ENCODE measurements around the gene DGKI.

DGKI gene

DNA sequence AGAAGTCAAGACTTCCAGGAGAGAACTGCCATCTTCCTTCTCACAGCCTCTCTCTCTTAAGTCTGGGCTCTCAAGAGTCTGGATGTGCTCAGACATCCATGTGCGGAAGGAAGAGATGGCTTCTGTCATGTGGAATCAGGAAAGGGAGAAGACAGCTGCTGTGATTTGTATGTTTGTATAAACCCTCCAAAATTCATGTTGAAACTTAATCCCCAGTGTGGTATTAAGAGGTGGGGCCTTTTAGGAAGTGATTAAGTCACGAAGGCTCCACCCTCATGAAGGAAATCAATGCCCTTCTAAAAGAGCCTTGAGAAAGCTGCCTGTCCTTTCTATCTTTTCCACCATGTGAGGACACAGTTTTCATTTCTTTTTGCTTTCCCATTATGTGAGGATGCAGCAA, 429.3 kb downstream of the DGKI start:
- Histone ChIP-seq H3K79me2 (ENCODE audit: insufficient read depth, low read length) (no peaks in the 10 kb centered on the region), H3K9me2 (ENCODE audit: low read depth, low read length) (no peaks in the 10 kb centered on the region), H3K4me2 (ENCODE audit: low read length) (no peak overlapping the region), H3K9me3 (ENCODE audit: low read length) (no peaks in the 10 kb centered on the region), H4K20me1 (ENCODE audit: insufficient read depth, low read length) (no peaks in the 10 kb centered on the region), H3K27ac (ENCODE audit: low read depth, low read length, poor library complexity, severe bottlenecking) (no peak overlapping the region), H3K36me3 (ENCODE audit: insufficient read depth, low read length) (no peaks in the 10 kb centered on the region), H3K4me1 (ENCODE audit: insufficient read depth, low read length, severe bottlenecking) (no peaks in the 10 kb centered on the region), H2AFZ (ENCODE audit: low read length) (no peak overlapping the region), H3F3A (ENCODE audit: insufficient read depth, low read length) (no peaks in the 10 kb centered on the region), H3K27me3 (ENCODE audit: insufficient read depth, low read length) (no peaks in the 10 kb centered on the region), H3K9ac (ENCODE audit: low read length) (no peak overlapping the region), H3K4me3 (ENCODE audit: low read depth, low read length, poor library complexity, severe bottlenecking) (no peak overlapping the region)
- TF ChIP-seq, protein P1, sequence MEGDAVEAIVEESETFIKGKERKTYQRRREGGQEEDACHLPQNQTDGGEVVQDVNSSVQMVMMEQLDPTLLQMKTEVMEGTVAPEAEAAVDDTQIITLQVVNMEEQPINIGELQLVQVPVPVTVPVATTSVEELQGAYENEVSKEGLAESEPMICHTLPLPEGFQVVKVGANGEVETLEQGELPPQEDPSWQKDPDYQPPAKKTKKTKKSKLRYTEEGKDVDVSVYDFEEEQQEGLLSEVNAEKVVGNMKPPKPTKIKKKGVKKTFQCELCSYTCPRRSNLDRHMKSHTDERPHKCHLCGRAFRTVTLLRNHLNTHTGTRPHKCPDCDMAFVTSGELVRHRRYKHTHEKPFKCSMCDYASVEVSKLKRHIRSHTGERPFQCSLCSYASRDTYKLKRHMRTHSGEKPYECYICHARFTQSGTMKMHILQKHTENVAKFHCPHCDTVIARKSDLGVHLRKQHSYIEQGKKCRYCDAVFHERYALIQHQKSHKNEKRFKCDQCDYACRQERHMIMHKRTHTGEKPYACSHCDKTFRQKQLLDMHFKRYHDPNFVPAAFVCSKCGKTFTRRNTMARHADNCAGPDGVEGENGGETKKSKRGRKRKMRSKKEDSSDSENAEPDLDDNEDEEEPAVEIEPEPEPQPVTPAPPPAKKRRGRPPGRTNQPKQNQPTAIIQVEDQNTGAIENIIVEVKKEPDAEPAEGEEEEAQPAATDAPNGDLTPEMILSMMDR (IDR thresholded peaks at IDR 0.05; ENCODE audit: low read length): no peak
- no peak for TF ChIP-seq EZH2 (IDR thresholded peaks at IDR 0.05; ENCODE audit: borderline replicate concordance, low read length)

DNA sequence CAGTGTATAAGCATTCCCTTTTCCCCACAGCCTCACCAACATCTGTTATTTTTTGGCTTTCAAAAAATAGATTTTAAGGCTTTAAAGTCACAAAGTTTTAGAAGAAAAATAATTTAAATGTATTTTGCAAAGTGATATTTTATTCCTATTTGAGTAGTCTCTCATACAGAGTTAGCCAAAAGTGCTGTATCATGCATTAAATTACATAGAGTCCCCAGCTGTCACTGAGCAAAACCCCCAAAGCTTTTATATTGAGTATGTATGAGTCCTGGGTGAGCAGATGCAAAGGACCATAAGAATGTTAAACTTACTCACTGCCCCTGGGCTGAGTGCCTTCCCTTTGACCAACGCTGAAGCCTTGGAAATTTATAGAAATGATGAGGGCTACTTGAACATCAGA, 432.9 kb downstream of the DGKI start:
- Histone ChIP-seq H3K36me3 (ENCODE audit: insufficient read depth, low read length) (no peaks in the 10 kb centered on the region), H3F3A (ENCODE audit: insufficient read depth, low read length) (no peaks in the 10 kb centered on the region), H3K9me3 (ENCODE audit: low read length) (no peaks in the 10 kb centered on the region), H3K4me3 (ENCODE audit: low read depth, low read length, poor library complexity, severe bottlenecking) (no peak overlapping the region), H3K4me1 (ENCODE audit: insufficient read depth, low read length, severe bottlenecking) (no peaks in the 10 kb centered on the region), H3K27me3 (ENCODE audit: insufficient read depth, low read length) (no peaks in the 10 kb centered on the region), H3K27ac (ENCODE audit: low read depth, low read length, poor library complexity, severe bottlenecking) (no peak overlapping the region), H3K9me2 (ENCODE audit: low read depth, low read length) (no peaks in the 10 kb centered on the region), H2AFZ (ENCODE audit: low read length) (no peak overlapping the region), H4K20me1 (ENCODE audit: insufficient read depth, low read length) (no peaks in the 10 kb centered on the region), H3K4me2 (ENCODE audit: low read length) (no peak overlapping the region), H3K79me2 (ENCODE audit: insufficient read depth, low read length) (no peaks in the 10 kb centered on the region), H3K9ac (ENCODE audit: low read length) (no peak overlapping the region)
- TF ChIP-seq EZH2 (IDR thresholded peaks at IDR 0.05; ENCODE audit: borderline replicate concordance, low read length): no peak
- TF ChIP-seq, protein P1 (IDR thresholded peaks at IDR 0.05; ENCODE audit: low read length): no peak

DNA sequence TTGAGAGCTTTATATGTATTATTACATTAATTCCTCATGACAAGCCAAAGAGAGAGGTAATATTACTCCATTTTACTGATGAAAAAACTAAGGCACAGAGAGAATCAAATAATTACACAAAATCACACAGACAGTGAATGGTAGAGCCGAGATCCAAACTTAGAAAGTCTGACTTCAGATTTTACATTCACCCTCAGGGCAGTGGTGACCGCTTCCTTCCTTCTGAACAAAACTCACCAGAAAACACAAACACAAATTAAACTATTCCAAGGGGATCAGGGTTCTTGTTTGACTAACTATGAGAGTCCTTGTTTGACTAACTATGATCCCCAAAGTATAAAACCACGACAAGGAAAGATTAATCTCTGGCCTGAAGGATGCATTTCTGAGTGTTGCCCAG, 435.3 kb downstream of the DGKI start:
- H3K9me3 ChIP-seq (ENCODE audit: low read length): no peaks in the 10 kb centered on the region
- no peak overlapping the region for H3K4me3 ChIP-seq (ENCODE audit: low read depth, low read length, poor library complexity, severe bottlenecking)
- H3F3A ChIP-seq (ENCODE audit: insufficient read depth, low read length): no peaks in the 10 kb centered on the region
- TF ChIP-seq, protein P1 (IDR thresholded peaks at IDR 0.05; ENCODE audit: low read length): no peak
- TF ChIP-seq EZH2 (IDR thresholded peaks at IDR 0.05; ENCODE audit: borderline replicate concordance, low read length): no peak
- H3K79me2 ChIP-seq (ENCODE audit: insufficient read depth, low read length): no peaks in the 10 kb centered on the region
- H4K20me1 ChIP-seq (ENCODE audit: insufficient read depth, low read length): no peaks in the 10 kb centered on the region
- no peak overlapping the region for H2AFZ ChIP-seq (ENCODE audit: low read length)
- H3K4me2 ChIP-seq (ENCODE audit: low read length): no peak overlapping the region
- no peaks in the 10 kb centered on the region for H3K36me3 ChIP-seq (ENCODE audit: insufficient read depth, low read length)
- H3K9ac ChIP-seq (ENCODE audit: low read length): no peak overlapping the region
- no peaks in the 10 kb centered on the region for H3K9me2 ChIP-seq (ENCODE audit: low read depth, low read length)
- no peaks in the 10 kb centered on the region for H3K4me1 ChIP-seq (ENCODE audit: insufficient read depth, low read length, severe bottlenecking)
- H3K27me3 ChIP-seq (ENCODE audit: insufficient read depth, low read length): no peaks in the 10 kb centered on the region
- H3K27ac ChIP-seq (ENCODE audit: low read depth, low read length, poor library complexity, severe bottlenecking): no peak overlapping the region
